DOHH2 (cell line): ENCODE data around the gene CNTNAP2.

Source experiments
- CTCF ChIP-seq: fragments of 200-600 bp; sonication (generic); IDR thresholded peaks from one replicate; pipeline ENCODE4 v1.5.1; 2014; ENCODE audit warnings: antibody characterized with exemption, mild to moderate bottlenecking, low read depth, low read length; ENCODE audit not compliant: poor library complexity, severe bottlenecking
- EZH2phosphoT487 ChIP-seq: fragments of 200-600 bp; sonication (generic); IDR thresholded peaks from 2 replicates; pipeline ENCODE4 v1.6.1; 2017; ENCODE audit warnings: borderline replicate concordance, mild to moderate bottlenecking, antibody characterized with exemption, low read length, moderate library complexity, mixed read lengths

- TF ChIP-seq CTCF (no peak), EZH2phosphoT487 (no peak)
Observed at GRCh38 chr7:147251751-147252325, 1135.2 kb downstream of the CNTNAP2 start.
